OCI-LY7 (cell line): ENCODE results near the gene NFKBIE. TPM values are rescaled to one million over a fixed set of nuclear protein-coding genes. Genes with fewer than 3 reads are reported as not detected.

Experiments
- BruUV-seq: library from RNA; stranded (reverse); fragments of 400-500 nt; replicated peaks from 2 replicates; lab custom pipeline; 2021; lab: Mats Ljungman, UMichigan
- CTCF ChIA-PET: fragments of 300-600 bp; sonication (Branson Sonifier 250); formaldehyde crosslinking; loops from one replicate; lab custom pipeline; 2022; ENCODE audit warnings: antibody characterized with exemption; ENCODE audit not compliant: unreplicated experiment; lab: Charles Lee
- POLR2A ChIA-PET: fragments of 300-600 bp; sonication (Branson Sonifier 250); formaldehyde crosslinking; loops from one replicate; lab custom pipeline; 2022; ENCODE audit warnings: antibody characterized with exemption; lab: Charles Lee
- DNase-seq: peaks from one replicate; pipeline ENCODE4 v3.0.0-alpha.2; 2015; ENCODE audit warnings: low spot score
- H2AFZ ChIP-seq: fragments of 200-600 bp; sonication (generic), shearing (Covaris generic); 2 replicates; pipeline ENCODE4 v1.6.1; 2014; ENCODE audit warnings: mild to moderate bottlenecking, antibody characterized with exemption, low read length, moderate library complexity
- H3K27ac ChIP-seq: fragments of 200-600 bp; sonication (generic); 2 replicates; pipeline ENCODE4 v1.5.1; 2014; ENCODE audit warnings: mixed run types, low read depth, mild to moderate bottlenecking, moderate library complexity, low read length, inconsistent platforms; ENCODE audit not compliant: poor library complexity, severe bottlenecking
- H3K36me3 ChIP-seq: fragments of 200-600 bp; sonication (generic); 2 replicates; pipeline ENCODE4 v1.6.1; 2014; ENCODE audit warnings: mild to moderate bottlenecking, antibody characterized with exemption, low read length, moderate library complexity, mixed read lengths; ENCODE audit not compliant: insufficient read depth
- H3K4me1 ChIP-seq: fragments of 200-600 bp; sonication (generic); 2 replicates; pipeline ENCODE4 v1.5.1; 2014; ENCODE audit warnings: mild to moderate bottlenecking, low read length; ENCODE audit not compliant: insufficient read depth, poor library complexity, severe bottlenecking
- H3K4me2 ChIP-seq: fragments of 200-600 bp; sonication (generic); 2 replicates; pipeline ENCODE4 v1.6.1; 2014; ENCODE audit warnings: mild to moderate bottlenecking, low read length
- H3K4me3 ChIP-seq: fragments of 200-600 bp; sonication (generic); 2 replicates; pipeline ENCODE4 v1.5.1; 2014; ENCODE audit warnings: mild to moderate bottlenecking, low read depth, low read length; ENCODE audit not compliant: poor library complexity, severe bottlenecking
- H3K79me2 ChIP-seq: fragments of 200-600 bp; sonication (generic); 2 replicates; pipeline ENCODE4 v1.6.1; 2016; ENCODE audit warnings: low read depth, mild to moderate bottlenecking, low read length, moderate library complexity, mixed read lengths; ENCODE audit not compliant: insufficient read depth
- H3K9me2 ChIP-seq: fragments of 200-600 bp; sonication (generic); 2 replicates; pipeline ENCODE4 v1.6.1; 2016; ENCODE audit warnings: mild to moderate bottlenecking, low read length, mixed read lengths; ENCODE audit not compliant: insufficient read depth
- H3K9me3 ChIP-seq: fragments of 200-600 bp; sonication (generic); 2 replicates; pipeline ENCODE4 v1.6.1; 2014; ENCODE audit warnings: mild to moderate bottlenecking, mixed run types, low read length, mixed read lengths
- H4K20me1 ChIP-seq: fragments of 200-600 bp; sonication (generic); 2 replicates; pipeline ENCODE4 v1.6.1; 2014; ENCODE audit warnings: mild to moderate bottlenecking, antibody characterized with exemption, low read length, moderate library complexity, mixed read lengths; ENCODE audit not compliant: insufficient read depth
- EZH2phosphoT487 ChIP-seq: fragments of 200-600 bp; sonication (generic); IDR thresholded peaks from 2 replicates; pipeline ENCODE4 v1.6.1; 2018; ENCODE audit warnings: low read depth, borderline replicate concordance, mild to moderate bottlenecking, mixed run types, antibody characterized with exemption, low read length, moderate library complexity, mixed read lengths
- intact Hi-C: fragments of 100-400 bp; cut with micrococcal nuclease; formaldehyde crosslinking; loops from one replicate; pipeline ENCODE4 v1.10.0; 2022; ENCODE audit not compliant: unreplicated experiment
- total RNA-seq, 2 experiments: library from RNA; depleted of rRNA in 1 of 2; stranded (reverse); fragments of >200 nt in 1 of 2; shearing (Covaris generic) in 1 of 2; gene quantifications; 2 replicates each; pipeline ENCODE4 v1.2.3, GENCODE V29; 2014 to 2022
- TF ChIP-seq, protein P1 (sequence below): fragments of 200-600 bp; sonication (generic); conservative IDR thresholded peaks from 2 replicates; pipeline ENCODE4 v1.5.1; 2014; ENCODE audit warnings: mild to moderate bottlenecking, antibody characterized with exemption, low read length, moderate library complexity, mixed read lengths

NFKBIE gene
- total RNA-seq, 2 experiments from 2014 or later = 24.8 to 43.1 TPM

- BruUV-seq = no TSS peak
- peak within 1 kb of the TSS; percentile 71 for H3K27ac ChIP-seq
- intact Hi-C loops = loop anchor here (1.0 to 10.0 kb wide), 5 partner anchors 14 to 519 kb away; partner anchors contain the start of genes HSP90AB1, NFKBIE and VEGFA
- peak within 1 kb of the TSS; percentile 99 for H3K4me2 ChIP-seq
- H2AFZ ChIP-seq = peak within 1 kb of the TSS; percentile 67
- peaks cover 27% of the 10 kb centered on the region for H3K79me2 ChIP-seq
- peaks cover 12% of the 10 kb centered on the region for H3K36me3 ChIP-seq
- POLR2A ChIA-PET = interaction anchor here (0.6 to 3.9 kb wide), 8 partner anchors 9 to 129 kb away, joined by 3 to 15 read pairs (median 4); no protein-coding TSS in a partner anchor
- peaks cover 10% of the 10 kb centered on the region for H4K20me1 ChIP-seq
- TF ChIP-seq EZH2phosphoT487 = no peak
- TF ChIP-seq, protein P1, sequence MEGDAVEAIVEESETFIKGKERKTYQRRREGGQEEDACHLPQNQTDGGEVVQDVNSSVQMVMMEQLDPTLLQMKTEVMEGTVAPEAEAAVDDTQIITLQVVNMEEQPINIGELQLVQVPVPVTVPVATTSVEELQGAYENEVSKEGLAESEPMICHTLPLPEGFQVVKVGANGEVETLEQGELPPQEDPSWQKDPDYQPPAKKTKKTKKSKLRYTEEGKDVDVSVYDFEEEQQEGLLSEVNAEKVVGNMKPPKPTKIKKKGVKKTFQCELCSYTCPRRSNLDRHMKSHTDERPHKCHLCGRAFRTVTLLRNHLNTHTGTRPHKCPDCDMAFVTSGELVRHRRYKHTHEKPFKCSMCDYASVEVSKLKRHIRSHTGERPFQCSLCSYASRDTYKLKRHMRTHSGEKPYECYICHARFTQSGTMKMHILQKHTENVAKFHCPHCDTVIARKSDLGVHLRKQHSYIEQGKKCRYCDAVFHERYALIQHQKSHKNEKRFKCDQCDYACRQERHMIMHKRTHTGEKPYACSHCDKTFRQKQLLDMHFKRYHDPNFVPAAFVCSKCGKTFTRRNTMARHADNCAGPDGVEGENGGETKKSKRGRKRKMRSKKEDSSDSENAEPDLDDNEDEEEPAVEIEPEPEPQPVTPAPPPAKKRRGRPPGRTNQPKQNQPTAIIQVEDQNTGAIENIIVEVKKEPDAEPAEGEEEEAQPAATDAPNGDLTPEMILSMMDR = no peak
- no peaks in the 10 kb centered on the region for H3K9me2 ChIP-seq
- H3K4me3 ChIP-seq = peak within 1 kb of the TSS; percentile 83
- peaks cover 65% of the 10 kb centered on the region for H3K4me1 ChIP-seq
- DNase-seq = peak; percentile 91
- CTCF ChIA-PET = interaction anchor here (0.9 to 2.5 kb wide), 5 partner anchors 12 to 33 kb away, joined by 3 to 15 read pairs (median 4); no protein-coding TSS in a partner anchor
- H3K9me3 ChIP-seq = no peaks in the 10 kb centered on the region
These were observed 41.9 kb downstream of the NFKBIE start, which contains the start of gene SLC29A1 for GRCh38 chr6:44223319-44224028. Gene SLC29A1 (plus strand): TSS chr6:44223595. CDS start chr6:44227314, 3,719 bp downstream.

DNA sequence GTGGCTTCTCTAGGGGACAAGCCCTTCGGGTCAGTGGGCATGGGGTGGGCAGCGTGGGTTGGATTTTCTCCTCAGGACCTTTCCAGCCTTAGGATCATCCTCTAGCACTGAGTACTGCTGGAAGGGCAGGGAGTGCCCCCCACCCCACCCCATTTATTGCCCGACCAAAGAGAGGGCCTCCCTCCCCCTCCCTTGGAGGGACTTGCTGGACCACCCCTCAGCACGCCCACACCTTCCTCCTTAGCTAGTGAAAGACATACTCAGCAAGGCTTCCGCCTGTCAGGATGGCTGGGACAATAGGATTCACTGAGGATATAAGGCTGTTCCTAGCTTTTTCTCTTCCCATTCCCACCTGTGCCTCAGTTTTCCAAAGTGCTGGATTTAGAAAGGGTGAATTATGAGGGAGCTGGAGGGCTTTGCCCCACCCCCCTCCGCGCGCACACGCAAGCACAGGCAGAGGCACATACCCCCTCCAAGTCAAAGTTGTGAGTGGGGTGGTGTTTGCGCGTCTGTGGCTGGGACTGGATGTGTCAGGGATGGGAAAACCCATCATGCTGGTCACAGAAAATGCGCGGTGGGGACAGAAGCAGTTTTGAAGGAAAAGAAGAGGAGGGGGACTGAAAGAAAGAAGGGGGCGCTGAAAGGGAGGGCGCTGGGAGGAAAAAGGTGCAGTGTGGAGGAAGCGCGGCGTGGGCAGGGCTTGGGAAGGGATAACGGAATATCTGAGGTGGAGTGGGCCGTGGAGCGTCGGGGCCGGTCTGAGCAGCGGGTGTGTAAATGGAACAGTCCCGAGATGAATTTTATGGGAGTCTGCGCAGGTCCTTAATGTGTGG is 42.6 kb downstream of the NFKBIE start:
- no peaks in the 10 kb centered on the region for H3K9me2 ChIP-seq
- TF ChIP-seq, protein P1 = no peak
- no peak for TF ChIP-seq EZH2phosphoT487
- no TSS peak for BruUV-seq
- H3K4me1 ChIP-seq = peaks cover 72% of the 10 kb centered on the region
- H3K79me2 ChIP-seq = peaks cover 27% of the 10 kb centered on the region
- H2AFZ ChIP-seq = peak overlapping the region; percentile 63
- POLR2A ChIA-PET = interaction anchor here (0.6 to 3.9 kb wide), 3 partner anchors 12 to 1120 kb away, joined by 4 to 15 read pairs (median 4); no protein-coding TSS in a partner anchor
- intact Hi-C loops = loop anchor here (1.0 to 10.0 kb wide), 4 partner anchors 15 to 518 kb away; partner anchors contain the start of genes HSP90AB1 and VEGFA
- peak overlapping the region; percentile 69 for H3K4me2 ChIP-seq
- CTCF ChIA-PET = interaction anchor here (1.0 kb wide), 1 partner anchor 23 kb away, joined by 3 read pairs; no protein-coding TSS in a partner anchor
- no peak for DNase-seq
- H3K9me3 ChIP-seq = no peaks in the 10 kb centered on the region
- peaks cover 10% of the 10 kb centered on the region for H4K20me1 ChIP-seq
- H3K36me3 ChIP-seq = peaks cover 5% of the 10 kb centered on the region; the same call in 1 of the 2 replicates
- no peak overlapping the region for H3K27ac ChIP-seq
- peak overlapping the region; percentile 83 for H3K4me3 ChIP-seq
